GM21390 (cell line): ENCODE measurements around the gene FAM210A.

Source experiments
- ATAC-seq: cut with Tn5 transposase; IDR thresholded peaks from one replicate; pipeline ENCODE4 v1.9.1; 2021; ENCODE audit not compliant: unreplicated experiment

The FAM210A gene

DNA sequence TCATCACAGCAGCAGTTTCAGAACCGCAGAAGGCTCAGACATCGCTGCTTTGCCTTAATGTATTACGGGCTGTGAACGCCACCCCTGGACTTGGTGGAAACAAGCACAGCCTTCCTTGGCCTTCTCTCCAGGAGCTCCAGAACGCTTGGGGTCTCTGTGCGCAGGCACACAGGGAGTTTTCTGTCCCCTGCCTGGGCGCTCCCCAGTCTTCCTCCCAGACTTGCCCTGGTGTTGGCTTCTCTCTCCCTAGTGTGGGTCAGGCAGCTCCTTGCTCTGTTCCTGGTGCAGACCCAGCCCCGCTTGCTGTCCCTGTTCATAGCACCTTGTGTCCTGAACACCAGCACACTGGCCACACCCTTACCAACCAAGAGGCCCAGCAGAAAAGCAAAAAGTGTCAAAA is 103.6 kb downstream of the FAM210A start:
- ATAC-seq, result no peak

DNA sequence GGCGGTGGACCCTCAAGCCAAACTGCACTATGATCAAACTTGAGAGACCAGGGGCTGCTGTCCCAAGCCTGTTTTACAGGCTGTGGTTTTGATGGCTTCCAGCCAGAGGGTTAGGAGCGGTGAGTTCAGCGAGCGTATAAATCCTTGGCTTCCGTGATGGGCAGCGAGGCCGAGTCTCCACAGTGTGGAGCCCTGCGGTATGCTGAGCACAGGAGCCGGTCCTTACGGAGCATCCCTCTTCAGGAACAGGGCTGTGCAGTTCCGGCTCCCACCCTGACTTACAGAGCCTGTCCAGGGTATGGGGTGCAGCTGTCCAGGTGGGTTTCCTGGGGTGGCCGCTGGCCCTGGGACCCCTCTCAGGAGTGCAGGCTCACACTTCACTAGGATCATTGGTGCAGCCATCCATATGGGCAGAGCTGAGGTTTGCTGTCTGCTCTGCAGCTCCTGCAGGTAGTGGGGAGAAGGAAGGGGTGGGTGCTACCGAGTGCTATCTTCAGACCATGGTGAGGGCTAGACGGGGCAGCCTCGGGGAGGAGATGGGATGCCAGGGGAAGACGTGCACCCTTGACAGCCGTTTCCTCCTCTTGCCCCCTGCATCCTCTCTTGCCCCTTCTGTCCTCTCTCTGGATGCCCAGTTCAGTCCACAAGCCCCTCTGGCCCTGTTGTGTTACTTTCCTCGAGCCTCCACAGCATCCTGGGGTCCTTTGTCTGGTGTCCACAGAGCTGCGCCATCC is 104.3 kb downstream of the FAM210A start:
- ATAC-seq, result no peak

- ATAC-seq, result no peak
These were observed 104.9 kb downstream of the FAM210A start for GRCh38 chr18:13621446-13621849.

DNA sequence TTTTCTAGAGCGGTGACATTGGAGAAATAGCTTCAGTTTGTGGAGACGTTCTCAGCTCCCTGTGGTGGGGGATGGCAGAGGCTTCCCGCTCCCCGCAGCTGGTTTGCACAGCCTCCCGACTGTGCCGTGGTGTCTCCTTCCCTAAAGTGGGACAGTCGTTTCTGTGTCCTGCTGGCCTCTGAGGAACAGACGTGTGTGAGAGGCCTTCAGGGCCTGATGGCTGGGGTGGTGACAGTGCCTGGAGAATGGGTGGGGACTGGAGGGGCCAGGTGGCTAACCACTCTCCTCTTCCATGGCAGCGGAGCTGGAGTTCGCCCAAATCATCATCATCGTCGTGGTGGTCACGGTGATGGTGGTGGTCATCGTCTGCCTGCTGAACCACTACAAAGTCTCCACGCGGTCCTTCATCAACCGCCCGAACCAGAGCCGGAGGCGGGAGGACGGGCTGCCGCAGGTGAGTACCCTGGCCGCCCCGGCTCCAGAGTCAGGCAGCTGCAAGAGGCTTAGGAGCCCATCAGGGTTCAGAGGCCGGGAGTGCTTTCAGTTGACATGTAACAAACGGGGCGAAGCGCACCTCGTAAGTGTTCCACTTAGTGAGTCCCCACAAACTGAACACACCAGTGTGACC is 105.4 kb downstream of the FAM210A start:
- no peak for ATAC-seq

GRCh38 chr18:13620206-13620672 is 106.1 kb downstream of the FAM210A start:
- no peak for ATAC-seq

GRCh38 chr18:13619505-13620205 is 106.7 kb downstream of the FAM210A start:
- no peak for ATAC-seq

GRCh38 chr18:13618760-13619438 is 107.5 kb downstream of the FAM210A start:
- ATAC-seq, result no peak

DNA sequence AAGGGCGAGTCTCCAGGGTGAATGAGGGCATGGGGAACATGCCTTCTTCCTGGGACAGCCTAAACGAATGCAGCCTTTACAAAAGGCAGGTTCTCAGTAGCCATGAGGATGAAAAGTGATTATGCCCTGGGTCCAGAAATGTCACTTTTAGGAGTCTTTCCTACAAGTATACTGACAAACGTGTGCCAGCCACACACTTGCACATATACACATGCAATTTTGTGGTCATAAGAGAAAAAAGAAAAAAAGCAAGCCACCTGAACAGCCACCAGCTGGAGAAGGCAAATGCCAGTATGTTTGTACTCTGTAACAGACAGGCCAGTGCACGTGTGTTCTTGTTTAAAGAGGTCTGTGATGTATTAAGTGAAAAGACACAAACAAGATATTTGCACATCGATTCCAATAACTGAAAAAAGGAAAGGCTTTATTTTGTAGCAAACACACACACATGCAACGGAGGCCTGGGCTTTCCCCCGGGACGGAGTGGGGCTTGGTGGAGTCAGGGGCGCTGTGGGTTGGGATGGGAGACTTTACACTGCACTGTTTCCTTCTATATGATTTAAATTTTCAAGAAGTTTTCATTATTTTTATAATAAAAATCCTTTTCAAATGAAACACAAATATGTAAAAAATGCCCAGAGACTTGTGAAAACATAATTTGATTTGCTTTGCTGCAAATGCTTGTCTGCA is 108.4 kb downstream of the FAM210A start:
- no peak for ATAC-seq

DNA sequence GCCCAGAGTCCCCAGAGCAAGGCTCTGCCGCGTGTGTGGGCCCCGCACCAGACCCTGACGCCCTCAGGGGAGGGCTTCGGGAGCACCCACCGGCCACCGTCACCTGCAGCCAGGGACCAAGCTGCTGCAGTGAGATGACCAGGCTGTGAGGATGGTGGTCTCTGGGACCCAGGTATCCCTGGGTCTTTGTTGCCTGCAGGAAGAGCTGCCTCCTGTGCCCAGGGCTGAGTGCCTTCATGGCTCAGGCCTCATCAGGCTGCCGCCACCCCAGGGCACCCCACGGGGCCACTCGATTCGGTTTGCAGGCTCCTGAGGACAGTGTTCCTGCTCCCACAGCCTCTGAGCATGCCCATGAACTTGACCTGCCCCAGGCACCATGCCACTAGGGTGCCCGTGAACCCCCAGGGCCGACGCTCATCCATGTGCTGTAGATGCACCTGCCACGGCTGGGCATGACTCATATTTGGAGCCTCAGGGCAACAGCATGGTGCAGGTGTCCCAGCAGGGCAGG is 109.8 kb downstream of the FAM210A start:
- no peak for ATAC-seq

DNA sequence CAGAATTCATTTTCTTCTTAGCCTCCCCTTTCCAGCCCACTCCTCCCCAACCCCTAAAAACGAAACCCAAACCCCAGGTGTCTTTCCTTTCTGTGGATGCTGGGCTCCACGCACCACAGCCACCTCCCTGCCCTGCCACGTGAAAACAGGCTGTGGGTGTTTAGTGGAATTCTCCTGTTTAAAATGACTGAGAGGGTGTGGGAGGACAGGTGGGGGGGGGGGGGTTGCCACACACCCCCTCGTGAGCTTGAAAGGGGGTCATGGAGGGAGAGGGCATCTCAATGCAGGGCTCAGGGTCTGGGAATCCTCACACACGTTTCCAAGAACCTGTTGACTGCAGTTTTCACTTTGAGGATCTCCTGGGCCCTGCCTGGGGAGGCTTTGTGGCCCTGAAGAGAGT is 110.3 kb downstream of the FAM210A start:
- ATAC-seq, result no peak

DNA sequence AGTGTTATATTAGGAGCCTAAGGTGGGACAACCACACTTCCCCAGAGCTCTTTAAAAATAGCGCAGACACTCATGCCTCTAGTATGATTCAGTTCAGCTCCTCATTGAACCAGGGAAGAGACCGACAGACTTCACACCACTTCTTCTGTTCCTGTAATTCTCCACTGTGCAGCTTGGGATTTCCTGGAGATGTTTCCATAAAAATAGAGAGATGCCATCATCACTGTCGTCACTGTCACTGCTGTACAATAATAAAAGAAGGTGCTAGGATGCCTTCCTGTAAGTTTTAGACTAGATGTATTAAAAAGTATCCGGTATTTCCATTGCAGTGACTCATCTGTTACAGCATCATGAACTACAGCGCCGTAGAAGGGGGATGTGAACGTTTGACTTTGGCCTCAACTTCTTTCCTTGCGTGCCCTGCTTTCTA is 110.9 kb downstream of the FAM210A start:
- no peak for ATAC-seq

DNA sequence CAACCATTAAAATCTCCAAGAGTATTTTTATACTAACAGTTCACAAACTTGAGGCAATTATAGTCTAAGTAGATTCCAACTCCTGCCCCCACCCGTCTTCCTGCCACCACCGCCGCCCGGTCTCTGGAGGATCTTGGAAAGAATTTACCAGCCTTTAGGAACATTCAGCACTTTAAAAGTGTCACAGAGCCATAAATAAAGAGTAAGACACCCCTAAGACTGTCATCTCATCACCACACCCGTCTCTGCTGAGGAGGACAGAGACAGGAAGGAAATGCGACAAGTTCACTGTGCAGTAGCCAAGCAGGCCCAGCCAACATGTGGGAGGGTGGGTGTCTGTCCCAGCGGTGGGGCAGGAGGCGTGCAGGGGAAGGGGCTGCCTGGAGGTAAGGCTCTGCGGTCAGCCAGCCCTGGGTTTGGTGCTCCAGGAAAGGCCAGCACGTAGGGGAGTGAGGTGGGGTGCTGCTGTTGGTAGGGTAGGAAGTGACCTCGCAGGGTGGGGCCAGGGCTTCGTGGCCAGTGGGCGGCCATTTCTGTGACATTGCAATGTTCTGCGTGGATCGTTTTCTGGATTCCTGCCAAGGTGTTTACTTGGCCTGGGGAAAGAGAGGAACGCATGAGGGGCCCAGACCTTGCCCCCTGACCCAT is 111.6 kb downstream of the FAM210A start:
- no peak for ATAC-seq

DNA sequence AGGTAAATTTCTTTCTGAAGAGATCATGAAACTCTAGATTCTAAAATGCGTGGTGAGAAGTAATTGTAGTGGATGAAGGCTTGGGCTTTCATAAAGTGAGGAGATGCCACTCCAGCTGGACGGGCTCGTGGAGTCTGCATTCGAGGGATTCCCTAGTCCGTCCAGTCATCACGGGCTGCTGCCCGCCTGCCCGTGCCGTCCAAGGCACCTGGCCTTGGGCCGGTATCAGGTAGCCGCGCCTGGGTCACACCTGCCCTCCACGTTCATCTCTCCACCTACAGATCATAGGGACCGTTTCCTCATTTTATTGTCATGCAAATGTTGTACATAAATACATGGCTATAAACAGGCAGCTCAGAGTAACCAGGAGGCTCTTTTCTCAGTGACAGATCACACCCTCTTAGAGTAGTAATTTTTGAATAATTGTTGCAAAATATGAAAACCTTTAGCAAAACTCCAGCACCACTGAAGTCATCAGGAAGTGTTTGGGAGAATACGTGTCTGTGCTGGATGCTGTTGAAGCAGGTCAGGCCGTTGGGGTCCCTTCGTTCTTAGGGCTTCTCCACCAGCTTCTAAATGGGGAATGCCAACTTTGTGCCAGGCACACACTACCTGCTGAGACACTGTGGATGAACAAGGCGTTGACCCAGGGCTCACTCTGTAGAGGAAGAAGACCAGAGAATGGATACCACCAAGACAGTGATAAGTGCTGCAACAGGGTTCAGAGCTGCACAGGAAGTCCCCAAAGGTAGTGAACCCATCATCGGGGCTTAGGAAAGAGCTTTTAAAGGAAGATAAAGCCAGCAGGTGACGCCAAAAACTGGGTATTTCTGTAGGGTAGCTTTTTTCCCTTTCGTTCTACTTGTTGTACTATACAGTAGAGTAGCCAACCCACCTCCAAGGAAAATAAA is 112.5 kb downstream of the FAM210A start:
- no peak for ATAC-seq
